B cell (primary cell): ENCODE data around the gene CCDC175. TPM values are rescaled to one million over a fixed set of nuclear protein-coding genes. Genes with fewer than 3 reads are reported as not detected.

Source experiments
- ATAC-seq: fragments of 200-7000 bp; cut with Tn5 transposase; one replicate; pipeline ENCODE4 v1.10.0; 2021; ENCODE audit warnings: low read depth, mild to moderate bottlenecking, moderate number of reproducible peaks, moderate library complexity
- CTCF ChIA-PET: fragments of 350-600 bp; sonication (Branson Sonifier 250); formaldehyde crosslinking; loops from one replicate; lab custom pipeline; 2021; ENCODE audit warnings: antibody characterized with exemption, inconsistent platforms; lab: Charles Lee
- POLR2A ChIA-PET: fragments of 350-600 bp; sonication (Branson Sonifier 250); formaldehyde crosslinking; loops from one replicate; lab custom pipeline; 2021; ENCODE audit warnings: antibody characterized with exemption; lab: Charles Lee
- DNase-seq: peaks from one replicate; pipeline ENCODE4 v3.0.0; 2013
- H2AFZ ChIP-seq: 2 replicates; pipeline ENCODE4 v1.6.1; 2012; ENCODE audit warnings: mild to moderate bottlenecking, low read depth, low read length; ENCODE audit not compliant: insufficient read depth, poor library complexity, severe bottlenecking
- H3K27ac ChIP-seq, 2 donors: 1 replicate in 1 of 2; 2 replicates in 1 of 2; pipeline ENCODE4 v1.5.1; 2012 to 2013; ENCODE audit warnings: low read length in 2 of 2, mild to moderate bottlenecking in 2 of 2, moderate library complexity in 1 of 2
- H3K27me3 ChIP-seq, 4 experiments: fragments of 200-600 bp in 1 of 4; sonication (generic) in 1 of 4; replicated peaks in 1 of 4; 1 replicate in 2 of 4; 2 replicates in 2 of 4; pipeline versions ENCODE4 v1.6.1 to v1.7.0; 2013 to 2016; ENCODE audit warnings: low read length in 3 of 4, mild to moderate bottlenecking in 2 of 4, mixed read lengths in 1 of 4, moderate library complexity in 1 of 4; ENCODE audit not compliant: insufficient read depth in 4 of 4, control insufficient read depth in 3 of 4; ENCODE audit errors: control extremely low read depth in 1 of 4
- H3K36me3 ChIP-seq, 2 experiments: replicated peaks in 1 of 2; 1 replicate in 1 of 2; 2 replicates in 1 of 2; pipeline versions ENCODE4 v1.6.1 to v1.7.1; 2013; ENCODE audit warnings: low read length in 1 of 2; ENCODE audit not compliant: insufficient read depth in 2 of 2, control insufficient read depth in 1 of 2; ENCODE audit errors: control extremely low read depth in 1 of 2, extremely low read depth in 1 of 2
- H3K4me1 ChIP-seq, 2 donors: fragments of 200-600 bp in 1 of 2; sonication (generic) in 1 of 2; 1 replicate in 1 of 2; 2 replicates in 1 of 2; pipeline versions ENCODE4 v1.5.1 to v1.6.1; 2013 to 2017; ENCODE audit warnings: low read length in 2 of 2; ENCODE audit not compliant: control insufficient read depth in 2 of 2, insufficient read depth in 2 of 2
- H3K4me2 ChIP-seq: replicated peaks from 2 replicates; pipeline ENCODE3; 2012; ENCODE audit warnings: mild to moderate bottlenecking, low read depth, low read length; ENCODE audit not compliant: poor library complexity, severe bottlenecking
- H3K4me3 ChIP-seq, 5 experiments: fragments of 200-600 bp in 1 of 5; sonication (generic) in 1 of 5; 1 replicate in 3 of 5; 2 replicates in 2 of 5; pipeline versions ENCODE4 v1.5.1 to v1.7.0; 2011 to 2016; ENCODE audit warnings: low read length in 4 of 5, mild to moderate bottlenecking in 4 of 5, low read depth in 2 of 5, control low read depth in 1 of 5, moderate library complexity in 1 of 5; ENCODE audit not compliant: insufficient read depth in 1 of 5; ENCODE audit errors: control extremely low read depth in 1 of 5, extremely low read depth in 1 of 5
- H3K79me2 ChIP-seq: fragments of 200-600 bp; sonication (generic); one replicate; pipeline ENCODE4 v1.6.0; 2016; ENCODE audit warnings: low read length; ENCODE audit not compliant: control insufficient read depth, insufficient read depth
- H3K9ac ChIP-seq: fragments of 200-600 bp; sonication (generic); 2 replicates; pipeline ENCODE4 v1.6.1; 2017; ENCODE audit warnings: mild to moderate bottlenecking, low read length, moderate library complexity
- H3K9me3 ChIP-seq, 3 donors: one replicate each; pipeline versions ENCODE4 v1.6.1 to v1.7.1; 2013; ENCODE audit warnings: low read length in 2 of 3; ENCODE audit not compliant: control insufficient read depth in 2 of 3, insufficient read depth in 1 of 3; ENCODE audit errors: control extremely low read depth in 1 of 3
- H4K20me1 ChIP-seq: 2 replicates; pipeline ENCODE4 v1.6.0; 2012; ENCODE audit warnings: mild to moderate bottlenecking, low read length; ENCODE audit not compliant: insufficient read depth, control insufficient read depth, poor library complexity, severe bottlenecking
- H3K27ac Mint-ChIP-seq: one replicate; pipeline ENCODE4 v1.8.0; 2021; ENCODE audit warnings: mixed read lengths
- H3K27me3 Mint-ChIP-seq: one replicate; pipeline ENCODE4 v1.8.0; 2021; ENCODE audit warnings: mixed read lengths
- H3K4me1 Mint-ChIP-seq: one replicate; pipeline ENCODE4 v1.8.0; 2021; ENCODE audit warnings: mixed read lengths
- H3K4me3 Mint-ChIP-seq: one replicate; pipeline ENCODE4 v1.8.0; 2021; ENCODE audit warnings: mixed read lengths
- H3K9me3 Mint-ChIP-seq: one replicate; pipeline ENCODE4 v1.8.0; 2022; ENCODE audit warnings: mixed read lengths; ENCODE audit not compliant: insufficient read depth
- EZH2 ChIP-seq: IDR thresholded peaks from 2 replicates; pipeline ENCODE4 v1.6.1; 2012; ENCODE audit warnings: borderline replicate concordance, low read depth, mild to moderate bottlenecking, moderate library complexity, low read length; ENCODE audit not compliant: insufficient read depth, poor library complexity, severe bottlenecking
- WGBS: methylation state at CpG from one replicate; pipeline ENCODE4 v1.1.5; 2013; ENCODE audit warnings: missing lambda C conversion rate; ENCODE audit not compliant: insufficient coverage; 5-methylcytosine and 5-hydroxymethylcytosine counted together
- intact Hi-C: fragments of 100-400 bp; cut with micrococcal nuclease; formaldehyde crosslinking; loops from one replicate; pipeline ENCODE4 v1.10.0; 2022
- polyA plus RNA-seq: library from polyadenylated mRNA; depleted of rRNA; stranded (reverse); fragments of >200 nt; gene quantifications from 2 replicates; pipeline ENCODE4 v1.2.3, GENCODE V29; 2012
- total RNA-seq, 2 donors: library from RNA; stranded (reverse); fragments of 120-200 nt in 1 of 2; gene quantifications; 1 replicate in 1 of 2; 2 replicates in 1 of 2; pipeline versions ENCODE4 v1.2.3 to v1.2.4, GENCODE V29; 2013 to 2022
- TF ChIP-seq, protein P1 (sequence below): fragments of 200-600 bp; IDR thresholded peaks from one replicate; pipeline ENCODE4 v1.8.0; 2022; ENCODE audit warnings: antibody characterized with exemption, mild to moderate bottlenecking

CCDC175 gene
- total and polyA plus RNA-seq, 2 donors (not counting 1 experiment from before 2014, with no cell fraction given) = not detected

DNA sequence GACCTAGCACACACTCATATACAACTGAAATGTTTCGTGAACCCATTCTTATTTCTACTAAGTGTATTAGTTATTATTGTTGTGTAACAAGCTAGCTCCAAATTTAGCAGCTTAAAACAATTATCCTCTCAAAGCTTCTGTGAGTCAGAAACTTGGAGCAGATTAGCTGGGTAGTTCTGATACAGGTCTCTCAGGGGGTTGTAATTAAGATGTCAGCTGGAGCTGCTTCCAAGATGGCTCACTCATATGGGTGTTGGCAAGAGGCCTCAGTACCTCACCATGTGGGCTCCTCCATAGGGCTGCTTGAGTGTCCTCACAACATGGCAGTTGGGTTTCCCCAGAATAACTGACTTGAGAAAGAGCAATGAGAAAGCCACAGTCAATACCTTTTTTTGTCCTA is 121.2 kb downstream of the CCDC175 start:
- H3K27me3 Mint-ChIP-seq = no peaks in the 10 kb centered on the region
- Histone ChIP-seq H3K9ac (no peak overlapping the region), H3K9me3 (no peaks in the 10 kb centered on the region), H3K4me2 (no peak overlapping the region), H3K79me2 (no peaks in the 10 kb centered on the region), H3K4me1 (no peaks in the 10 kb centered on the region), H2AFZ (no peak overlapping the region), H3K36me3 (no peaks in the 10 kb centered on the region), H3K27me3 (no peaks in the 10 kb centered on the region), H4K20me1 (no peaks in the 10 kb centered on the region), H3K27ac (no peak overlapping the region), H3K4me3 (no peak overlapping the region)
- no CpG with 5 or more reads among the region's 1 CpG for WGBS
- H3K27ac Mint-ChIP-seq = no peak overlapping the region
- ChIA-PET POLR2A (no interaction called here), CTCF (no interaction called here)
- H3K4me3 Mint-ChIP-seq = no peak overlapping the region
- no peaks in the 10 kb centered on the region for H3K9me3 Mint-ChIP-seq
- DNase-seq (no peak), ATAC-seq (no peak)
- intact Hi-C loops = no loop called here
- no peaks in the 10 kb centered on the region for H3K4me1 Mint-ChIP-seq
- TF ChIP-seq, protein P1, sequence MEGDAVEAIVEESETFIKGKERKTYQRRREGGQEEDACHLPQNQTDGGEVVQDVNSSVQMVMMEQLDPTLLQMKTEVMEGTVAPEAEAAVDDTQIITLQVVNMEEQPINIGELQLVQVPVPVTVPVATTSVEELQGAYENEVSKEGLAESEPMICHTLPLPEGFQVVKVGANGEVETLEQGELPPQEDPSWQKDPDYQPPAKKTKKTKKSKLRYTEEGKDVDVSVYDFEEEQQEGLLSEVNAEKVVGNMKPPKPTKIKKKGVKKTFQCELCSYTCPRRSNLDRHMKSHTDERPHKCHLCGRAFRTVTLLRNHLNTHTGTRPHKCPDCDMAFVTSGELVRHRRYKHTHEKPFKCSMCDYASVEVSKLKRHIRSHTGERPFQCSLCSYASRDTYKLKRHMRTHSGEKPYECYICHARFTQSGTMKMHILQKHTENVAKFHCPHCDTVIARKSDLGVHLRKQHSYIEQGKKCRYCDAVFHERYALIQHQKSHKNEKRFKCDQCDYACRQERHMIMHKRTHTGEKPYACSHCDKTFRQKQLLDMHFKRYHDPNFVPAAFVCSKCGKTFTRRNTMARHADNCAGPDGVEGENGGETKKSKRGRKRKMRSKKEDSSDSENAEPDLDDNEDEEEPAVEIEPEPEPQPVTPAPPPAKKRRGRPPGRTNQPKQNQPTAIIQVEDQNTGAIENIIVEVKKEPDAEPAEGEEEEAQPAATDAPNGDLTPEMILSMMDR = no peak
- TF ChIP-seq EZH2 = no peak

Other genes with a start within 250 kb of the CCDC175 start
- 4.7 and 6.1 TPM in 2 replicates for gene GPR135, start 111.4 kb downstream of the CCDC175 start, total RNA-seq
- 1.2 and 1.4 TPM in 2 replicates for gene GPR135, start 111.4 kb downstream of the CCDC175 start, polyA plus RNA-seq
- gene L3HYPDH, start 92.4 kb downstream of the CCDC175 start, total RNA-seq = 67.3 and 74.5 TPM in 2 replicates
- gene L3HYPDH, start 92.4 kb downstream of the CCDC175 start, polyA plus RNA-seq = 99.2 and 126 TPM in 2 replicates
- 25.7 and 30.3 TPM in 2 replicates for gene JKAMP, start 92.3 kb downstream of the CCDC175 start, total RNA-seq
- 31.6 and 32.3 TPM in 2 replicates for gene JKAMP, start 92.3 kb downstream of the CCDC175 start, polyA plus RNA-seq